ENCODE results near the gene TNIK.

DNA sequence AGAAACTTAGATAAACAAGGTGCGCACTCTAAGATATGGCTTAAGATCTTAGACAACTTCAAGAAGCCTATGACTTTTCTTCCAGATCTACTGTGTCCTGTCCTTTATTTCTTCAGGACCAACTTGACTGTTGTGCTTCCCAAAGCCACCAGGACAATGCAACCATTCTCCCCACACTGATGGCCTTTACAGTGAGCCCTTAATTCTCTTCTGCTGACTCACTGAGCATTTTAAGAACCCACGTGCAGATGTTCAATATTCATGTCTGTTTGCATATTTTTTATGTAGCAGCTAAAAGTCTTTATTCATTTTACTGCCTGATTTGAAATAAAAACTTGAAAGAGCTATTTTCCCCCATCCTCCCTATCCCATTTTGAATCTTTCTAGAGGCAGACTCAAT lies 330.4 kb downstream of the TNIK start:
- TF ChIP-seq POLR2A (IDR thresholded peaks at IDR 0.05; ENCODE audit: low read depth, low read length) (no peak), PAX5 (IDR thresholded peaks at IDR 0.05; ENCODE audit: insufficient read depth, low read length, severe bottlenecking) (no peak)

Data from GM12891 (cell line).